Loucy (cell line): ENCODE measurements around the gene CD2AP.

Source experiments
- H2AFZ ChIP-seq: fragments of 200-600 bp; sonication (generic); 2 replicates; pipeline ENCODE4 v1.6.0; 2016; ENCODE audit warnings: antibody characterized with exemption, mild to moderate bottlenecking, low read length, moderate library complexity
- H3F3A ChIP-seq: fragments of 200-600 bp; 2 replicates; pipeline ENCODE4 v1.6.0; 2016; ENCODE audit warnings: antibody characterized with exemption, low read depth, mild to moderate bottlenecking
- H3K27me3 ChIP-seq: fragments of 200-600 bp; sonication (generic); 2 replicates; pipeline ENCODE4 v1.6.1; 2014; ENCODE audit warnings: low read length, mild to moderate bottlenecking; ENCODE audit not compliant: insufficient read depth, poor library complexity, severe bottlenecking
- H3K36me3 ChIP-seq: fragments of 200-600 bp; sonication (generic); 2 replicates; pipeline ENCODE4 v1.6.1; 2016; ENCODE audit warnings: low read length; ENCODE audit not compliant: insufficient read depth
- H3K4me1 ChIP-seq: fragments of 200-600 bp; sonication (generic); 2 replicates; pipeline ENCODE4 v1.5.1; 2014; ENCODE audit warnings: low read length, mild to moderate bottlenecking; ENCODE audit not compliant: insufficient read depth, poor library complexity, severe bottlenecking
- H3K4me2 ChIP-seq: fragments of 200-600 bp; sonication (generic); 2 replicates; pipeline ENCODE4 v1.6.0; 2014; ENCODE audit warnings: antibody characterized with exemption, low read length, low read depth, mild to moderate bottlenecking; ENCODE audit not compliant: poor library complexity, severe bottlenecking
- H3K4me3 ChIP-seq: fragments of 200-600 bp; sonication (generic); 2 replicates; pipeline ENCODE4 v1.5.1; 2014; ENCODE audit warnings: low read length, mild to moderate bottlenecking, mixed read lengths; ENCODE audit not compliant: poor library complexity, severe bottlenecking
- H3K79me2 ChIP-seq: fragments of 200-600 bp; sonication (generic); 2 replicates; pipeline ENCODE4 v1.6.1; 2014; ENCODE audit warnings: low read length; ENCODE audit not compliant: insufficient read depth
- H3K9ac ChIP-seq: fragments of 200-600 bp; sonication (generic); 2 replicates; pipeline ENCODE4 v1.6.0; 2014; ENCODE audit warnings: mild to moderate bottlenecking, low read depth, low read length, moderate library complexity; ENCODE audit not compliant: poor library complexity, severe bottlenecking
- H3K9me2 ChIP-seq: fragments of 200-600 bp; sonication (generic); replicated peaks from 2 replicates; pipeline ENCODE4 v1.6.1; 2016; ENCODE audit warnings: low read depth, low read length, mixed read lengths
- H3K9me3 ChIP-seq: fragments of 200-600 bp; sonication (generic); 2 replicates; pipeline ENCODE4 v1.6.1; 2014; ENCODE audit warnings: mild to moderate bottlenecking, antibody characterized with exemption, low read length, low read depth; ENCODE audit not compliant: insufficient read depth
- H4K20me1 ChIP-seq: fragments of 200-600 bp; sonication (generic); 2 replicates; pipeline ENCODE4 v1.6.0; 2014; ENCODE audit warnings: antibody characterized with exemption, low read length, mild to moderate bottlenecking; ENCODE audit not compliant: insufficient read depth, poor library complexity, severe bottlenecking
- CTCF ChIP-seq: fragments of 200-600 bp; sonication (generic); conservative IDR thresholded peaks from 2 replicates; pipeline ENCODE4 v1.5.1; 2014; ENCODE audit warnings: mild to moderate bottlenecking, antibody characterized with exemption, low read length
- EZH2phosphoT487 ChIP-seq: fragments of 200-600 bp; IDR thresholded peaks from 2 replicates; pipeline ENCODE4 v1.6.1; 2018; ENCODE audit warnings: antibody characterized with exemption, mild to moderate bottlenecking, moderate library complexity, borderline replicate concordance

CD2AP gene

GRCh38 chr6:47536816-47537401, 59.3 kb downstream of the CD2AP start:
- Histone ChIP-seq H3K4me1 (no peaks in the 10 kb centered on the region), H3K79me2 (peaks cover 5% of the 10 kb centered on the region; the same call in 1 of the 2 replicates), H4K20me1 (no peaks in the 10 kb centered on the region), H3K9me3 (no peaks in the 10 kb centered on the region), H3K4me2 (no peak overlapping the region), H3K9ac (no peak overlapping the region), H3K27me3 (no peaks in the 10 kb centered on the region), H3K36me3 (peaks cover 40% of the 10 kb centered on the region), H2AFZ (no peak overlapping the region), H3K4me3 (no peak overlapping the region), H3K9me2 (no peaks in the 10 kb centered on the region), H3F3A (no peaks in the 10 kb centered on the region)
- TF ChIP-seq CTCF = no peak
- TF ChIP-seq EZH2phosphoT487 = no peak

- peaks cover 33% of the 10 kb centered on the region for H3K36me3 ChIP-seq
Observed at GRCh38 chr6:47545223-47545622, 67.6 kb downstream of the CD2AP start.

GRCh38 chr6:47551670-47552069, 74.1 kb downstream of the CD2AP start:
- H3K9me3 ChIP-seq = no peaks in the 10 kb centered on the region
- H4K20me1 ChIP-seq = no peaks in the 10 kb centered on the region
- no peak overlapping the region for H3K4me3 ChIP-seq
- no peaks in the 10 kb centered on the region for H3K4me1 ChIP-seq
- no peak overlapping the region for H3K9ac ChIP-seq
- no peak overlapping the region for H2AFZ ChIP-seq
- TF ChIP-seq CTCF (no peak), EZH2phosphoT487 (no peak)
- peaks cover 13% of the 10 kb centered on the region; the same call in 1 of the 2 replicates for H3K36me3 ChIP-seq
- H3K4me2 ChIP-seq = no peak overlapping the region
- no peaks in the 10 kb centered on the region for H3K9me2 ChIP-seq
- no peaks in the 10 kb centered on the region for H3K27me3 ChIP-seq
- H3F3A ChIP-seq = no peaks in the 10 kb centered on the region
- H3K79me2 ChIP-seq = no peaks in the 10 kb centered on the region

More at GRCh38 chr6:47545223-47545622, 67.6 kb downstream of the CD2AP start:
- Histone ChIP-seq H3K4me1 (no peaks in the 10 kb centered on the region), H3K27me3 (no peaks in the 10 kb centered on the region), H3K4me2 (no peak overlapping the region), H2AFZ (no peak overlapping the region), H3K9me2 (no peaks in the 10 kb centered on the region), H3F3A (no peaks in the 10 kb centered on the region), H3K4me3 (no peak overlapping the region), H3K79me2 (no peaks in the 10 kb centered on the region), H3K9me3 (no peaks in the 10 kb centered on the region), H3K9ac (no peak overlapping the region), H4K20me1 (no peaks in the 10 kb centered on the region)
- TF ChIP-seq EZH2phosphoT487 = no peak
- no peak for TF ChIP-seq CTCF
